ENCODE results near the gene ADRA2B. TPM values are rescaled to one million over a fixed set of nuclear protein-coding genes. Genes with fewer than 3 reads are reported as not detected.
A peak's percentile ranks its signal among the peaks of the same experiment; 100 is the strongest.
"Not testable (repeated sequence)": the region's sequence is repeated elsewhere in the genome, so short reads cannot be mapped to it uniquely, and the experiment has no call there.

Gene ADRA2B
- total RNA-seq, 4 donors from 2014 or later = 0.27 to 0.32 TPM; not detected in 2

DNA sequence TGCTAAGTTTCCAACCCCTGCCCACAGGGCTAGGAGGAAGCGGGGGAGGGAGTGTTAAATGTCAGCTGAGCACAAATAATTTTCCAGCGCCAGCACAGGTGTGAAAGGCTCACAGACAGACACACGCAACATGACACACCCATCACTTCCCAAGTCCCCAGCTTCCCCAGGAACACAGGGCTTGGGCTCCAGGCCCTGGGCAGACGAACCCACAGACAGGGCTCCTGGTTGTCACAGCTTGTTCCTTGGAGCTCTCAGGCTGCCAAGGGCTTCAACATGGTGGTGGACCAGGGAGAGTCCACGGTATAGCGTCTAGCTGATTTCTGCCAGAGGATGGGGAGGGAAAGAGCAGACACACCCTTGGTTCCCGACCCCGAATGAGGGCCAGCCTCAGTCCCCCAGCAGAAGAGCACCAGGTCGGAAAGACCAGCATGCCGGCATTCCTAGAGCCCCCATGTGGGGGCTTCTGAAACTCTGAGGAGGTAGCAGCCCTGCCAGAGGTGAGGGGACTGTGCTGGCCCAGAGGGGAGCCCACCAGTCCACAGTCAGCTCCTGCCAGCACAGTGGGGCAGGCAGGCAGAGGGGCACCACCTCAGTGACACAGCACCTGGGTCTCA, 27.0 kb upstream of the ADRA2B start:
- Histone ChIP-seq H3K27me3 (no peaks in the 10 kb centered on the region), H3K4me3 (peak overlapping the region in 1 of 4 donors; percentile 57), H3K4me1 (peaks cover 7 to 27% (median 17%) of the 10 kb centered on the region in 4 donors), H3K9me3 (no peaks in the 10 kb centered on the region), H3K27ac (peak overlapping the region in 1 of 4 donors; percentile 20), H3K36me3 (no peaks in the 10 kb centered on the region)
- TF ChIP-seq EP300 (IDR thresholded peaks at IDR 0.05; ENCODE audit: low read depth) (no peak), POLR2A (IDR thresholded peaks at IDR 0.05) (no peak), POLR2AphosphoS5 (IDR thresholded peaks at IDR 0.05) (no peak)
- TF ChIP-seq, protein P1, sequence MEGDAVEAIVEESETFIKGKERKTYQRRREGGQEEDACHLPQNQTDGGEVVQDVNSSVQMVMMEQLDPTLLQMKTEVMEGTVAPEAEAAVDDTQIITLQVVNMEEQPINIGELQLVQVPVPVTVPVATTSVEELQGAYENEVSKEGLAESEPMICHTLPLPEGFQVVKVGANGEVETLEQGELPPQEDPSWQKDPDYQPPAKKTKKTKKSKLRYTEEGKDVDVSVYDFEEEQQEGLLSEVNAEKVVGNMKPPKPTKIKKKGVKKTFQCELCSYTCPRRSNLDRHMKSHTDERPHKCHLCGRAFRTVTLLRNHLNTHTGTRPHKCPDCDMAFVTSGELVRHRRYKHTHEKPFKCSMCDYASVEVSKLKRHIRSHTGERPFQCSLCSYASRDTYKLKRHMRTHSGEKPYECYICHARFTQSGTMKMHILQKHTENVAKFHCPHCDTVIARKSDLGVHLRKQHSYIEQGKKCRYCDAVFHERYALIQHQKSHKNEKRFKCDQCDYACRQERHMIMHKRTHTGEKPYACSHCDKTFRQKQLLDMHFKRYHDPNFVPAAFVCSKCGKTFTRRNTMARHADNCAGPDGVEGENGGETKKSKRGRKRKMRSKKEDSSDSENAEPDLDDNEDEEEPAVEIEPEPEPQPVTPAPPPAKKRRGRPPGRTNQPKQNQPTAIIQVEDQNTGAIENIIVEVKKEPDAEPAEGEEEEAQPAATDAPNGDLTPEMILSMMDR (IDR thresholded peaks at IDR 0.05) = no peak
- in situ Hi-C loops (cut with MboI; ENCODE audit: low pct_ligation_motif_present in 1 of 4, low pct_unique_long_range_greater_than_20kb in 1 of 4, low sequenced_read_pairs in 3 of 4) (no loop called here), intact Hi-C loops (cut with DNase I; ENCODE audit: low total_unique reads) (no loop called here)
- WGBS, 2 donors (ENCODE audit: low coverage in 1 of 2) = 74 to 80% methylated on average over 1 to 6 of the region's 10 CpGs
- DNase-seq = no peak

DNA sequence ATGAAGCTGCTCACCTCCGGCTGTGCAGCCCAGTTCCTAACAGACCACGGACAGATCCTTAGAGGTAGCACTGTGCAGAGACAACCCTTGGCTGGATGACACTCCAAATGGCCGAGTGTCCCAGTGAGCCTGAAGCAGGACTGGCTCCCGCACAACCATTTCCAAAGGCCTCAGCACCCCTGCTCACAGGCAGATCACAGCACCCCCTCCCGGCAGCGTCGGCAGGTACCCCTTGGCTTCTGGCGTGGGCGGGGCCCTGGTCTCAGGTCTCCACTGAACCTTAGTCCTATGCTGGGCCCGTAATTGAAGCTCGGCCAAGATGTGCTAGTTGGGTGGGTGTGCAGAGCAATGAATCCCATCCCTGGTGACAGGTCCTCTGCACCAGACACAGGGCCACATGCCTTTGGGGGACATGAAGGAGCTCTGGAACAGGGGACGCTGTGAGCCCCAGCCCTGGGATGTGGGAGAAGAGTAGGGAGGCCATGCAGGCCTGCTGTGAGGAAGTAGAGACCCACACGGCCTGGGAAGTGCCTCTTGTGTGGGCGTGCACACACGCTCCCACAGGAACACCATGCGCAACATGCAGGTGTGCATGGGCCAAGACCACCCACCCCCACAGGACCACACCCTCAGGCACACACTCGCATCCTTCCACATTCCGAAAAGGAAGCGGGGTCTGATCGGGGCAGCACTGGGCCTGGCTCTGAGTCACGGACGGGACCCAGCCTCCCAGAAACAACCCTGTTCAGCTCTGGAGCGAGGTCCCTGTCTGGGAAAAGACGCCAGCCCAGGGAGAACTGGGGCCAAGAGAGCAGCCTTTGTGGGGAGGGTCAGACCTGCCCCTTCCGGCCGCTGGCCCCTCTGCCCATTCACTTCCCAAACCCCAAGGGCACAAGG, 26.1 kb upstream of the ADRA2B start:
- Histone ChIP-seq H3K9me3 (no peaks in the 10 kb centered on the region), H3K27me3 (peaks cover 3% of the 10 kb centered on the region), H3K4me3 (peak overlapping the region in 1 of 4 donors; percentile 4), H3K36me3 (no peaks in the 10 kb centered on the region), H3K4me1 (peaks cover 7 to 27% (median 17%) of the 10 kb centered on the region in 4 donors), H3K27ac (no peak overlapping the region)
- peak; percentile 33 for DNase-seq
- WGBS, 2 donors (ENCODE audit: low coverage in 1 of 2) = 85% methylated on average over 26 of the region's 26 CpGs; no CpG with 5 or more reads in 1 of the 2 donors
- TF ChIP-seq EP300 (IDR thresholded peaks at IDR 0.05; ENCODE audit: low read depth) (no peak), POLR2A (IDR thresholded peaks at IDR 0.05) (peak; percentile 16)
- TF ChIP-seq, protein P1 (IDR thresholded peaks at IDR 0.05) = no peak
- in situ Hi-C loops (cut with MboI; ENCODE audit: low pct_ligation_motif_present in 1 of 4, low pct_unique_long_range_greater_than_20kb in 1 of 4, low sequenced_read_pairs in 3 of 4) = no loop called here
- intact Hi-C loops (cut with DNase I; ENCODE audit: low total_unique reads) = no loop called here

DNA sequence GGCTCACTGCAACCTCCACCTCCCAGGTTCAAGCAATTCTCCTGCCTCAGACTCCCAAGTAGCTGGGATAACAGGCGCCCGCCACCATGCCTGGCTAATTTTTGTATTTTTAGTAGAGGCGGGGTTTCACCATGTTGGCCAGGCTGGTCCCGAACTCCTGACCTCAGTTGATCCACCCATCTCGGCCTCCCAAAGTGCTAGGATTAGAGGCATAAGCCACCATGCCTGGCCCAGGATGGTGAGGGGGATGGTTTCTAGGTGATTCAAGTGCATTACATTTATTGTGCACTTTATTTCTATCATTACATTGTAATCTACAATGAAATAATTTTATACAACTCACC, 25.2 kb upstream of the ADRA2B start:
- WGBS, 2 donors (ENCODE audit: low coverage in 1 of 2) = 92% methylated on average over 5 of the region's 5 CpGs; no CpG with 5 or more reads in 1 of the 2 donors
- in situ Hi-C loops (cut with MboI; ENCODE audit: low pct_ligation_motif_present in 1 of 4, low pct_unique_long_range_greater_than_20kb in 1 of 4, low sequenced_read_pairs in 3 of 4); intact Hi-C loops (cut with DNase I; ENCODE audit: low total_unique reads); H3K9me3 ChIP-seq; H3K36me3 ChIP-seq; H3K27me3 ChIP-seq; H3K4me3 ChIP-seq; H3K27ac ChIP-seq; DNase-seq: not testable (repeated sequence)
- peaks cover 7 to 27% (median 17%) of the 10 kb centered on the region in 4 donors for H3K4me1 ChIP-seq

DNA sequence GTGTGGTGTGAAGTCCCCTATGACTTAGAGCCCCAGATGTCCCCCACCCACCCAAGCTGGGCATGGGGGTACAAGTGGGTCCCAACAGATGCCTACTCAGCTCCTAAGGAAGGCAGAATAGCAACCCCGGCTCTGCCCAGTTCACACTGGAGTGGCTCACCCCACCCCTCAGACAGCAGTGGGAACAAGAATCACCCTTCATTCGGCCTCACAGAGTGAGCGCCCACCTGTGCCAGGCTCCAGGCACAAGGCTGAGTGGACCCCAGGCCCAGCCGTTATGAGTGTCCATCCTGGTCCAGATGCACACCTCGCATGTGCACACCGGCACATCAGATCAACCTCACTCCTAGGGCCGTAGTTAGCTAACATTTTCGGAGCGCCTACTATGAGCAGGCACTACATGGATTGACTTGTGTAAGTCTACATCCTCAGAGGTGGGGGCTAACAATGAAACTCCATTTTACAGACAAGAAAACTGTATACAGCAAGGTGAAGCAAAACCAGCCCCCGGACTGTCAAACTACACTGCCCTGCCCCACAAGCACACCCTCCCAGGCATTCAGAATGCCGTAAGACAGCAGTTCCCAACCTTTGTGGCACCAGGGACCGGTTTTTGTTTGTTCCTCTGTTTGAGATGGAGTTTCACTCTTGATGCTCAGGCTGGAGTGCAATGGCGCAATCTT, 24.7 kb upstream of the ADRA2B start:
- intact Hi-C loops (cut with DNase I; ENCODE audit: low total_unique reads) (no loop called here), in situ Hi-C loops (cut with MboI; ENCODE audit: low pct_ligation_motif_present in 1 of 4, low pct_unique_long_range_greater_than_20kb in 1 of 4, low sequenced_read_pairs in 3 of 4) (no loop called here)
- 91% methylated on average over 13 of the region's 13 CpGs; no CpG with 5 or more reads in 1 of the 2 donors for WGBS, 2 donors (ENCODE audit: low coverage in 1 of 2)
- H3K4me3 ChIP-seq = no peak overlapping the region
- no peak overlapping the region for H3K27ac ChIP-seq
- TF ChIP-seq EP300 (IDR thresholded peaks at IDR 0.05; ENCODE audit: low read depth) = no peak
- no peak for TF ChIP-seq POLR2A (IDR thresholded peaks at IDR 0.05)
- TF ChIP-seq POLR2AphosphoS5 (IDR thresholded peaks at IDR 0.05) = no peak
- TF ChIP-seq, protein P1 (IDR thresholded peaks at IDR 0.05) = no peak
- H3K27me3 ChIP-seq = peaks cover 3% of the 10 kb centered on the region
- no peak for DNase-seq
- H3K36me3 ChIP-seq = no peaks in the 10 kb centered on the region
- H3K4me1 ChIP-seq = peaks cover 7 to 27% (median 17%) of the 10 kb centered on the region in 4 donors
- no peaks in the 10 kb centered on the region for H3K9me3 ChIP-seq
